Measurements from ENCODE around the gene ARHGAP6. TPM values are rescaled to one million over a fixed set of nuclear protein-coding genes. Genes with fewer than 3 reads are reported as not detected.

The ARHGAP6 gene
- total and polyA plus RNA-seq, 2 donors (not counting 3 experiments of a cell fraction or from before 2014, with no cell fraction given) = 0.69 to 0.83 TPM

- Histone ChIP-seq H3K36me3 (ENCODE audit: control insufficient read depth in 2 of 2, extremely low read depth in 1 of 2, insufficient read depth in 2 of 2, low read length in 2 of 2) (no peaks in the 10 kb centered on the region), H3K4me3 (replicated peaks in 1 of 3; ENCODE audit: insufficient read depth in 1 of 3, low read depth in 1 of 3, low read length in 3 of 3) (no peak overlapping the region), H3K4me2 (ENCODE audit: insufficient read depth, low read length) (no peak overlapping the region), H3K27me3 (ENCODE audit: control insufficient read depth in 2 of 2, insufficient read depth in 2 of 2, low read length in 2 of 2) (no peaks in the 10 kb centered on the region), H3K4me1 (ENCODE audit: control insufficient read depth, extremely low read depth, insufficient read depth, low read length) (no peaks in the 10 kb centered on the region), H3K9me3 (replicated peaks; ENCODE audit: control insufficient read depth, insufficient read depth, low read length) (no peaks in the 10 kb centered on the region), H3K79me2 (ENCODE audit: control insufficient read depth, insufficient read depth, low read length) (no peaks in the 10 kb centered on the region), H3K9me1 (replicated peaks; ENCODE audit: control insufficient read depth, extremely low read depth, insufficient read depth, low read length) (no peaks in the 10 kb centered on the region), H4K20me1 (replicated peaks; ENCODE audit: control insufficient read depth, extremely low read depth, insufficient read depth, low read length) (no peaks in the 10 kb centered on the region), H3K27ac (ENCODE audit: insufficient read depth, low read depth, low read length) (no peak overlapping the region), H3K9ac (replicated peaks; ENCODE audit: extremely low read depth, insufficient read depth, low read length) (no peak overlapping the region), H2AFZ (ENCODE audit: low read depth, low read length) (no peak overlapping the region)
- no peak for FAIRE-seq
- ChIA-PET CTCF (no interaction called here), POLR2A (no interaction called here)
- BruUV-seq (replicated peaks) = no TSS peak
- intact Hi-C loops (cut with micrococcal nuclease) = no loop called here
- dilution Hi-C loops (cut with MboI; ENCODE audit: extremely low pct_ligation_motif_present, low sequenced_read_pairs) = no loop called here
- no peak for DNase-seq (ENCODE audit: low read depth, low spot score)
- no peak for TF ChIP-seq POLR2A (IDR thresholded peaks at IDR 0.05; ENCODE audit: low read depth, low read length)
- TF ChIP-seq JUN (IDR thresholded peaks at IDR 0.05; ENCODE audit: borderline replicate concordance, insufficient read depth, insufficient read length, low read depth) = no peak
- TF ChIP-seq GATA2 (IDR thresholded peaks at IDR 0.05; ENCODE audit: insufficient read depth, insufficient read length, low read depth, low read length) = no peak
- no peak for TF ChIP-seq MAX (IDR thresholded peaks at IDR 0.05; ENCODE audit: insufficient read depth, insufficient read length)
Observed at GRCh38 chrX:11206716-11207115, 459.0 kb downstream of the ARHGAP6 start.

GRCh38 chrX:11205796-11206195 is 459.9 kb downstream of the ARHGAP6 start:
- dilution Hi-C loops (cut with MboI; ENCODE audit: extremely low pct_ligation_motif_present, low sequenced_read_pairs) = no loop called here
- no peaks in the 10 kb centered on the region for H3K36me3 ChIP-seq (ENCODE audit: control insufficient read depth in 2 of 2, extremely low read depth in 1 of 2, insufficient read depth in 2 of 2, low read length in 2 of 2)
- H3K4me2 ChIP-seq (ENCODE audit: insufficient read depth, low read length) = no peak overlapping the region
- no peaks in the 10 kb centered on the region for H3K79me2 ChIP-seq (ENCODE audit: control insufficient read depth, insufficient read depth, low read length)
- no peaks in the 10 kb centered on the region for H3K27me3 ChIP-seq (ENCODE audit: control insufficient read depth in 2 of 2, insufficient read depth in 2 of 2, low read length in 2 of 2)
- CTCF ChIA-PET = no interaction called here
- FAIRE-seq = no peak
- no TSS peak for BruUV-seq (replicated peaks)
- TF ChIP-seq GATA2 (IDR thresholded peaks at IDR 0.05; ENCODE audit: insufficient read depth, insufficient read length, low read depth, low read length) = no peak
- intact Hi-C loops (cut with micrococcal nuclease) = no loop called here
- no peaks in the 10 kb centered on the region for H4K20me1 ChIP-seq (replicated peaks; ENCODE audit: control insufficient read depth, extremely low read depth, insufficient read depth, low read length)
- no peak overlapping the region for H2AFZ ChIP-seq (ENCODE audit: low read depth, low read length)
- POLR2A ChIA-PET = no interaction called here
- H3K9me1 ChIP-seq (replicated peaks; ENCODE audit: control insufficient read depth, extremely low read depth, insufficient read depth, low read length) = no peaks in the 10 kb centered on the region
- H3K4me1 ChIP-seq (ENCODE audit: control insufficient read depth, extremely low read depth, insufficient read depth, low read length) = no peaks in the 10 kb centered on the region
- no peak overlapping the region for H3K9ac ChIP-seq (replicated peaks; ENCODE audit: extremely low read depth, insufficient read depth, low read length)
- H3K4me3 ChIP-seq (replicated peaks in 1 of 3; ENCODE audit: insufficient read depth in 1 of 3, low read depth in 1 of 3, low read length in 3 of 3) = no peak overlapping the region
- H3K9me3 ChIP-seq (replicated peaks; ENCODE audit: control insufficient read depth, insufficient read depth, low read length) = no peaks in the 10 kb centered on the region
- no peak overlapping the region for H3K27ac ChIP-seq (ENCODE audit: insufficient read depth, low read depth, low read length)
- DNase-seq (ENCODE audit: low read depth, low spot score) = no peak
